RWPE2 (cell line): ENCODE results near the gene OGDHL.

Experiments used
- ATAC-seq: fragments of 200-7000 bp; cut with Tn5 transposase; 3 replicates; pipeline ENCODE4 v1.9.1; 2021; ENCODE audit warnings: low read depth
- DNase-seq: peaks from one replicate; pipeline ENCODE4 v3.0.0-alpha.2; 2020; ENCODE audit warnings: low spot score
- H3K27ac ChIP-seq: fragments of 450-650 bp; 2 replicates; pipeline ENCODE4 v1.5.1; 2017; ENCODE audit warnings: mild to moderate bottlenecking; ENCODE audit not compliant: poor library complexity, severe bottlenecking
- H3K27me3 ChIP-seq: fragments of 250-450 bp; sonication (Bioruptor Pico); 2 replicates; pipeline ENCODE4 v1.5.1; 2021; ENCODE audit warnings: mild to moderate bottlenecking, moderate library complexity; ENCODE audit not compliant: insufficient read depth, poor library complexity, severe bottlenecking
- H3K36me3 ChIP-seq: fragments of 250-450 bp; sonication (Bioruptor Pico); 2 replicates; pipeline ENCODE4 v1.5.1; 2020; ENCODE audit warnings: low read depth, mild to moderate bottlenecking, moderate library complexity
- H3K4me1 ChIP-seq: fragments of 250-450 bp; sonication (Bioruptor Pico); 2 replicates; pipeline ENCODE4 v1.5.1; 2021; ENCODE audit warnings: mild to moderate bottlenecking, moderate library complexity; ENCODE audit not compliant: insufficient read depth, poor library complexity, severe bottlenecking
- H3K4me3 ChIP-seq: fragments of 250-450 bp; sonication (Bioruptor Pico); 2 replicates; pipeline ENCODE4 v1.5.1; 2021; ENCODE audit warnings: mild to moderate bottlenecking, moderate library complexity; ENCODE audit not compliant: severe bottlenecking
- H3K9me3 ChIP-seq: fragments of 250-450 bp; sonication (Bioruptor Pico); 2 replicates; pipeline ENCODE4 v1.5.1; 2021; ENCODE audit warnings: mild to moderate bottlenecking, moderate library complexity; ENCODE audit not compliant: severe bottlenecking
- CTCF ChIP-seq: fragments of 450-650 bp; IDR thresholded peaks from one replicate; pipeline ENCODE4 v1.5.1; 2017; ENCODE audit warnings: mild to moderate bottlenecking, moderate library complexity; ENCODE audit not compliant: poor library complexity, severe bottlenecking

The OGDHL gene

DNA sequence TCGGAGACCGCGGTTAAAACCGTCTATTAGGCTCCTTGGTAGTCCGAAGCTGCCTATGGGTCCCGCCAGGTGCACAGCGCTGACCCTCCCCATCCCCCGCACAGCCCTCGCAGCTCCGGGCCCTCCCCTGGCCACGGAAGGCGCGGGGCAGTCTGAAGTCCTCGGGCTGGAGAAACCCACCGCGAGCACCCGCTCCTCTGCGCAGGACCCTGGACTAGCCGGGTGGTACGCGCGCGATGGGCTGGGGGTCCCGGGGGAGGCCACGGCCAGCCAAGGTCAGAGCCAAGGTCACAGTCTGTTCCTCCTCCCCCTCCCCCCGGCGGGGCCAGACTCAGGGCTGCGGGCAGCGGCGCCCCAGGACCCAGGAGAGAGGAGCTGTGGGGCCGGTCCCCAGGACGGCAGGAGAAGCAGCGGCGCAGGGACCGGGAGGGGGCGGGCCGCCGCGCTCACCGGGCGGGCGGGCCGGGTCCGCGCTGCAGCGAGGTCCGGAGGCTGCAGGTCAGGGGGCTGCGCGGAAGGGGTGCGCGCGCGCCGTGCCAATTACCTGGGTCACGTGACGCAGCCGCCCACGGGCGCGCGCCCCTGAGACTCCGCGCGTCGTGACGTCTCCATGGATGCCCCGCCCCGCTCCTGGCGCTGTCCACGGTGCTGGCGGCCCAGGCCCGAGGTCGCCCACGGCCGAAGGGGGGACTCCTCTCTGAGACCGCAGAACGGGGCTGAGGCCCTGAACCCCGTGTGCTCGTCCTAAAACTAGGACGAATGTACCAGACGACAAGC, at the start of gene OGDHL:
Gene OGDHL, minus strand, starts transcription at position 535 of the 777 bp plus-strand sequence. CDS start 3,731 bp downstream, outside the sequence.
- DNase-seq (peak; percentile 70), ATAC-seq (peak; percentile 73)
- Histone ChIP-seq H3K4me1 (no peaks in the 10 kb centered on the region), H3K4me3 (peak within 1 kb of the TSS; percentile 53), H3K9me3 (no peaks in the 10 kb centered on the region), H3K27me3 (peaks cover 7% of the 10 kb centered on the region), H3K36me3 (no peaks in the 10 kb centered on the region), H3K27ac (no peak within 1 kb of the TSS)
- no peak for TF ChIP-seq CTCF

GRCh38 chr10:49803988-49804387, 41.9 kb upstream of the OGDHL start:
- TF ChIP-seq CTCF: no peak
- Histone ChIP-seq H3K27ac (no peak overlapping the region), H3K27me3 (no peaks in the 10 kb centered on the region), H3K4me1 (no peaks in the 10 kb centered on the region), H3K9me3 (no peaks in the 10 kb centered on the region), H3K4me3 (no peak overlapping the region), H3K36me3 (no peaks in the 10 kb centered on the region)
- ATAC-seq (no peak), DNase-seq (no peak)

GRCh38 chr10:49798275-49798674, 36.2 kb upstream of the OGDHL start:
- ATAC-seq: no peak
- DNase-seq: no peak
- Histone ChIP-seq H3K9me3 (no peaks in the 10 kb centered on the region), H3K4me1 (no peaks in the 10 kb centered on the region), H3K4me3 (no peak overlapping the region), H3K27me3 (no peaks in the 10 kb centered on the region), H3K27ac (no peak overlapping the region), H3K36me3 (no peaks in the 10 kb centered on the region)
- no peak for TF ChIP-seq CTCF

DNA sequence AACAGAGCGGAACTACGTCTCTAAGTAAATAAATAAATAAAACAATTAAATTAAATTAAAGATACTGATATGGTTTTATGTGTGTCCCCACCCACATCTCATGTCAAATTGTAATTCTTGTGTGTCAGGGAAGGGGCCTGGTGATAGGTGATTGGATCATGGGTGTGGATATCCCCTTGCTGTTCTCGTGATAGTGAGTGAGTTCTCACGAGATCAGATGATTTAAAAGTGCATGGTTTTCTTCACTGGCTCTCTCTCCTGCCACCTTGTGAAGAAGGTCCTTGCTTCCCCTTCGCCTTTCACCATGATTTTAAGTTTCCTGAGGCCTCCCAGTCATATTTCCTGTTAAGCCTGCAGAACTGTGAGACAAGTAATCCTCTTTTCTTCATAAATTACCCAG, 29.0 kb upstream of the OGDHL start:
- no peak for DNase-seq
- TF ChIP-seq CTCF: no peak
- no peak for ATAC-seq

DNA sequence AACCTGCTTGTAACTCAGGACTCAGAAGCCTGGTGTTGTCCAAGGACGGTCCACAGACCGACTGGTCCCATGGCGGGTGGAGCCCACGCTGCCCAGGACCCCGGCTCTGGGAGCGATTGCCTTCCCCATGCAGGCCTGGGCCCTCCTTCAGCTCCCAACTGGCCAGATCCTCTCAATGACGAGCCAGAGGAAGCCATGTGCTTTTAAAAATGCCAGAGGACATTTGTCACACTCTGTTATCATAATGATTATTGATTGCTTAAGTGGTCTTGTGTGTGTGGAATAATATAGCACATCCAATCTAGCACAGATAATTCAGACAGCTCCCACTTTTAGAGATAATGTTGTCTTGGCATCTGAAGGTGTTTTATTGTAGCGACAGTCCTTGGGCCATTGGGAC, 22.6 kb upstream of the OGDHL start:
- H3K27ac ChIP-seq: no peak overlapping the region
- no peaks in the 10 kb centered on the region for H3K9me3 ChIP-seq
- H3K4me1 ChIP-seq: no peaks in the 10 kb centered on the region
- no peak for DNase-seq
- no peak overlapping the region for H3K4me3 ChIP-seq
- H3K27me3 ChIP-seq: no peaks in the 10 kb centered on the region
- no peak for ATAC-seq
- no peaks in the 10 kb centered on the region for H3K36me3 ChIP-seq
- no peak for TF ChIP-seq CTCF

More for the DNA sequence above, 29.0 kb upstream of the OGDHL start:
- no peaks in the 10 kb centered on the region for H3K27me3 ChIP-seq
- H3K9me3 ChIP-seq: no peaks in the 10 kb centered on the region
- H3K27ac ChIP-seq: no peak overlapping the region
- no peak overlapping the region for H3K4me3 ChIP-seq
- H3K4me1 ChIP-seq: no peaks in the 10 kb centered on the region
- no peaks in the 10 kb centered on the region for H3K36me3 ChIP-seq
